OCI-LY7 (cell line): ENCODE results near the gene SCN5A. TPM values are rescaled to one million over a fixed set of nuclear protein-coding genes. Genes with fewer than 3 reads are reported as not detected.

Experiments used
- BruUV-seq: library from RNA; stranded (reverse); fragments of 400-500 nt; replicated peaks from 2 replicates; lab custom pipeline; 2021; lab: Mats Ljungman, UMichigan
- CTCF ChIA-PET: fragments of 300-600 bp; sonication (Branson Sonifier 250); formaldehyde crosslinking; loops from one replicate; lab custom pipeline; 2022; ENCODE audit warnings: antibody characterized with exemption; ENCODE audit not compliant: unreplicated experiment; lab: Charles Lee
- POLR2A ChIA-PET: fragments of 300-600 bp; sonication (Branson Sonifier 250); formaldehyde crosslinking; loops from one replicate; lab custom pipeline; 2022; ENCODE audit warnings: antibody characterized with exemption; lab: Charles Lee
- DNase-seq: peaks from one replicate; pipeline ENCODE4 v3.0.0-alpha.2; 2015; ENCODE audit warnings: low spot score
- H2AFZ ChIP-seq: fragments of 200-600 bp; sonication (generic), shearing (Covaris generic); 2 replicates; pipeline ENCODE4 v1.6.1; 2014; ENCODE audit warnings: mild to moderate bottlenecking, antibody characterized with exemption, low read length, moderate library complexity
- H3K27ac ChIP-seq: fragments of 200-600 bp; sonication (generic); 2 replicates; pipeline ENCODE4 v1.5.1; 2014; ENCODE audit warnings: mixed run types, low read depth, mild to moderate bottlenecking, moderate library complexity, low read length, inconsistent platforms; ENCODE audit not compliant: poor library complexity, severe bottlenecking
- H3K36me3 ChIP-seq: fragments of 200-600 bp; sonication (generic); 2 replicates; pipeline ENCODE4 v1.6.1; 2014; ENCODE audit warnings: mild to moderate bottlenecking, antibody characterized with exemption, low read length, moderate library complexity, mixed read lengths; ENCODE audit not compliant: insufficient read depth
- H3K4me1 ChIP-seq: fragments of 200-600 bp; sonication (generic); 2 replicates; pipeline ENCODE4 v1.5.1; 2014; ENCODE audit warnings: mild to moderate bottlenecking, low read length; ENCODE audit not compliant: insufficient read depth, poor library complexity, severe bottlenecking
- H3K4me2 ChIP-seq: fragments of 200-600 bp; sonication (generic); 2 replicates; pipeline ENCODE4 v1.6.1; 2014; ENCODE audit warnings: mild to moderate bottlenecking, low read length
- H3K4me3 ChIP-seq: fragments of 200-600 bp; sonication (generic); 2 replicates; pipeline ENCODE4 v1.5.1; 2014; ENCODE audit warnings: mild to moderate bottlenecking, low read depth, low read length; ENCODE audit not compliant: poor library complexity, severe bottlenecking
- H3K79me2 ChIP-seq: fragments of 200-600 bp; sonication (generic); 2 replicates; pipeline ENCODE4 v1.6.1; 2016; ENCODE audit warnings: low read depth, mild to moderate bottlenecking, low read length, moderate library complexity, mixed read lengths; ENCODE audit not compliant: insufficient read depth
- H3K9me2 ChIP-seq: fragments of 200-600 bp; sonication (generic); 2 replicates; pipeline ENCODE4 v1.6.1; 2016; ENCODE audit warnings: mild to moderate bottlenecking, low read length, mixed read lengths; ENCODE audit not compliant: insufficient read depth
- H3K9me3 ChIP-seq: fragments of 200-600 bp; sonication (generic); 2 replicates; pipeline ENCODE4 v1.6.1; 2014; ENCODE audit warnings: mild to moderate bottlenecking, mixed run types, low read length, mixed read lengths
- H4K20me1 ChIP-seq: fragments of 200-600 bp; sonication (generic); 2 replicates; pipeline ENCODE4 v1.6.1; 2014; ENCODE audit warnings: mild to moderate bottlenecking, antibody characterized with exemption, low read length, moderate library complexity, mixed read lengths; ENCODE audit not compliant: insufficient read depth
- CTCF ChIP-seq: fragments of 200-600 bp; sonication (generic); conservative IDR thresholded peaks from 2 replicates; pipeline ENCODE4 v1.5.1; 2014; ENCODE audit warnings: mild to moderate bottlenecking, antibody characterized with exemption, low read length, moderate library complexity, mixed read lengths
- EZH2phosphoT487 ChIP-seq: fragments of 200-600 bp; sonication (generic); IDR thresholded peaks from 2 replicates; pipeline ENCODE4 v1.6.1; 2018; ENCODE audit warnings: low read depth, borderline replicate concordance, mild to moderate bottlenecking, mixed run types, antibody characterized with exemption, low read length, moderate library complexity, mixed read lengths
- intact Hi-C: fragments of 100-400 bp; cut with micrococcal nuclease; formaldehyde crosslinking; loops from one replicate; pipeline ENCODE4 v1.10.0; 2022; ENCODE audit not compliant: unreplicated experiment
- total RNA-seq, 2 experiments: library from RNA; depleted of rRNA in 1 of 2; stranded (reverse); fragments of >200 nt in 1 of 2; shearing (Covaris generic) in 1 of 2; gene quantifications; 2 replicates each; pipeline ENCODE4 v1.2.3, GENCODE V29; 2014 to 2022

SCN5A gene
- total RNA-seq, 2 experiments from 2014 or later, result not detected

DNA sequence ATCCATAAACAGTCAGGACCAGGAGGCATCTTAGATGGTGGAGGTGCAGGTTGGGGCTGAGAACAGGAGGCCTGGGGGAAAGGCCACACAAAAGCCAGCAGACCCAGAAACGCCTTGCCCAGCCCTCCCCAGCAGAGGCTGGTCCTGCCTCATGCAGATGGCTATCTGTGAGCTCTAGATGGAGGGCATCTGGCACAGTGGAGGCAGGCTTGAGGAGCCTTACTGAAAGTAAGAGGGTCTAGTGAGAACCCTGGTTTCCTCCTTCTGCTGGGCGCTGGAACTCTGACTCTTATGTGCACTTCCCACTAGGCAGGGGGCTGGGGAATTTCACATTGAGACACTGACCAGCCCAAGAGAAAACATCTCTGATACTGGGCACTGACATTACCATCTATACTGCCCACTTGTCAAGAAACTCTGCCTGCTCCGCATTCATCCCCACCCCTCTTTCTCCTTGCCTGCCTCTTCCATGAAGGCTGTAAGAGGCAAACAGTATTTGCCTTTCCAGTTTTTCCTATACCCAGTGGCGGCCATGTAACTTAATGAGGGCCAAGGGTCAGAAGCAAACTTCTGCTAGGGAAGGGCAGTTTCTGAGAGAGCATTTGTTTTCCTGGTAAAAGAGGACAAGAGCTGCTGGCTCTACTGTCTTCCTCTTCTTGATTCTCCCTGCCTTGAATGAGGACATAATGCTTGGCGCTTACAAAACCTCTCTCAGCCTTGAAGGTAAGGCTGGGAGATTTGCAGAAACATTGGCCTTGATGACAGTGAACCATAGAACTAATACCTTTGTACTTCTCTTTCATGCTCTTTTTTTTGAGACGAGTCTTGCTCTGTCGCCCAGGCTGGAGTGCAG is 4.4 kb upstream of the SCN5A start:
- Histone ChIP-seq H2AFZ (no peak overlapping the region), H3K4me1 (no peaks in the 10 kb centered on the region), H4K20me1 (no peaks in the 10 kb centered on the region), H3K4me2 (no peak overlapping the region), H3K9me3 (no peaks in the 10 kb centered on the region), H3K79me2 (no peaks in the 10 kb centered on the region), H3K4me3 (no peak overlapping the region), H3K36me3 (no peaks in the 10 kb centered on the region), H3K9me2 (no peaks in the 10 kb centered on the region), H3K27ac (no peak overlapping the region)
- CTCF ChIA-PET, result no interaction called here
- intact Hi-C loops, result no loop called here
- DNase-seq, result no peak
- POLR2A ChIA-PET, result interaction anchor here (0.6 kb wide), 1 partner anchor 148 kb away, joined by 3 read pairs; no protein-coding TSS in a partner anchor
- TF ChIP-seq EZH2phosphoT487, result no peak
- no peak for TF ChIP-seq CTCF
- BruUV-seq, result no TSS peak

- H3K9me2 ChIP-seq, result no peaks in the 10 kb centered on the region
- TF ChIP-seq EZH2phosphoT487 (no peak), CTCF (no peak)
- intact Hi-C loops, result no loop called here
Observed at GRCh38 chr3:38652934-38653333, 3.4 kb upstream of the SCN5A start.

More at GRCh38 chr3:38652934-38653333, 3.4 kb upstream of the SCN5A start:
- Histone ChIP-seq H3K9me3 (no peaks in the 10 kb centered on the region), H4K20me1 (no peaks in the 10 kb centered on the region), H3K4me2 (no peak overlapping the region), H3K36me3 (no peaks in the 10 kb centered on the region), H2AFZ (no peak overlapping the region), H3K79me2 (no peaks in the 10 kb centered on the region), H3K4me1 (no peaks in the 10 kb centered on the region), H3K27ac (no peak overlapping the region), H3K4me3 (no peak overlapping the region)
- POLR2A ChIA-PET, result interaction anchor here (0.7 kb wide), 1 partner anchor 153 kb away, joined by 3 read pairs; no protein-coding TSS in a partner anchor
- CTCF ChIA-PET, result interaction anchor here (0.6 kb wide), 1 partner anchor 84 kb away, joined by 5 read pairs; no protein-coding TSS in a partner anchor
- no peak for DNase-seq
- no TSS peak for BruUV-seq
